ENCODE results near the gene SLC46A1. TPM values are rescaled to one million over a fixed set of nuclear protein-coding genes. Genes with fewer than 3 reads are reported as not detected.

Gene SLC46A1
- total and polyA plus RNA-seq, 2 experiments from 2014 or later, result 3.3 to 12.5 TPM

GRCh38 chr17:28392491-28392890 is 13.5 kb downstream of the SLC46A1 start:
- Histone ChIP-seq H3F3A (replicated peaks; ENCODE audit: low read depth) (no peaks in the 10 kb centered on the region), H3K4me3 (no peak overlapping the region), H3K27me3 (ENCODE audit: insufficient read depth) (no peaks in the 10 kb centered on the region), H3K9me2 (ENCODE audit: insufficient read depth) (no peaks in the 10 kb centered on the region), H2AFZ (no peak overlapping the region), H3K36me3 (ENCODE audit: insufficient read depth) (no peaks in the 10 kb centered on the region), H3K79me2 (replicated peaks; ENCODE audit: insufficient read depth) (no peaks in the 10 kb centered on the region), H3K4me1 (ENCODE audit: insufficient read depth) (no peaks in the 10 kb centered on the region), H3K27ac (ENCODE audit: low read depth) (no peak overlapping the region), H3K4me2 (no peak overlapping the region), H4K20me1 (replicated peaks; ENCODE audit: insufficient read depth) (no peaks in the 10 kb centered on the region; the same call in 1 of the 2 replicates)
- Mint-ChIP-seq H3K27me3 (ENCODE audit: insufficient read depth, low read depth, poor library complexity) (peaks cover 3% of the 10 kb centered on the region), H3K4me1 (peaks cover 6% of the 10 kb centered on the region; the same call in 1 of the 3 replicates), H3K27ac (no peak overlapping the region), H3K9me3 (no peaks in the 10 kb centered on the region), H3K36me3 (ENCODE audit: low read depth) (peaks cover 13% of the 10 kb centered on the region), H3K4me3 (no peak overlapping the region)
- peak; percentile 31; the same call in 1 of the 3 replicates for ATAC-seq
- DNase-seq (ENCODE audit: low spot score), result no peak
- no peak for TF ChIP-seq POLR2AphosphoS5 (IDR thresholded peaks at IDR 0.05; ENCODE audit: low read depth)
- TF ChIP-seq CREB1 (CRISPR knock-in tag; IDR thresholded peaks at IDR 0.05; ENCODE audit: low read depth), result no peak
- TF ChIP-seq JUNB (IDR thresholded peaks at IDR 0.05; ENCODE audit: unreplicated experiment), result no peak
- no peak for TF ChIP-seq ZNF462 (CRISPR knock-in tag; IDR thresholded peaks at IDR 0.05)
- no peak for TF ChIP-seq EZH2 (IDR thresholded peaks at IDR 0.05; ENCODE audit: low read depth, unreplicated experiment)
- TF ChIP-seq ZNF331 (CRISPR knock-in tag; IDR thresholded peaks at IDR 0.05; ENCODE audit: low read depth), result no peak
- TF ChIP-seq CTCF (conservative IDR thresholded peaks at IDR 0.05; ENCODE audit: low read depth in 2 of 2), result no peak
- TF ChIP-seq REST (IDR thresholded peaks at IDR 0.05; ENCODE audit: unreplicated experiment), result no peak
- TF ChIP-seq ETS1 (IDR thresholded peaks at IDR 0.05), result no peak
- TF ChIP-seq EZH2phosphoT487 (IDR thresholded peaks at IDR 0.05; ENCODE audit: unreplicated experiment), result no peak
- TF ChIP-seq NANOG (IDR thresholded peaks at IDR 0.05; ENCODE audit: borderline replicate concordance), result no peak
- no peak for TF ChIP-seq STAT1 (IDR thresholded peaks at IDR 0.05; ENCODE audit: unreplicated experiment)
- no peak for TF ChIP-seq ZNF114 (CRISPR knock-in tag; IDR thresholded peaks at IDR 0.05)

Measured in GM23338 (cell line).